AG09319 (cell line): ENCODE results near the gene PNKP.

Source experiments
- DNase-seq: peaks from one replicate; pipeline ENCODE4 v3.0.0-alpha.2; 2010; ENCODE audit warnings: low read depth; ENCODE audit errors: extremely low read depth
- TF ChIP-seq, protein P1 (sequence below): IDR thresholded peaks from 2 replicates; pipeline ENCODE4 v1.5.1; 2011; ENCODE audit warnings: low read depth, mild to moderate bottlenecking, inconsistent platforms, low read length, moderate library complexity

The PNKP gene

DNA sequence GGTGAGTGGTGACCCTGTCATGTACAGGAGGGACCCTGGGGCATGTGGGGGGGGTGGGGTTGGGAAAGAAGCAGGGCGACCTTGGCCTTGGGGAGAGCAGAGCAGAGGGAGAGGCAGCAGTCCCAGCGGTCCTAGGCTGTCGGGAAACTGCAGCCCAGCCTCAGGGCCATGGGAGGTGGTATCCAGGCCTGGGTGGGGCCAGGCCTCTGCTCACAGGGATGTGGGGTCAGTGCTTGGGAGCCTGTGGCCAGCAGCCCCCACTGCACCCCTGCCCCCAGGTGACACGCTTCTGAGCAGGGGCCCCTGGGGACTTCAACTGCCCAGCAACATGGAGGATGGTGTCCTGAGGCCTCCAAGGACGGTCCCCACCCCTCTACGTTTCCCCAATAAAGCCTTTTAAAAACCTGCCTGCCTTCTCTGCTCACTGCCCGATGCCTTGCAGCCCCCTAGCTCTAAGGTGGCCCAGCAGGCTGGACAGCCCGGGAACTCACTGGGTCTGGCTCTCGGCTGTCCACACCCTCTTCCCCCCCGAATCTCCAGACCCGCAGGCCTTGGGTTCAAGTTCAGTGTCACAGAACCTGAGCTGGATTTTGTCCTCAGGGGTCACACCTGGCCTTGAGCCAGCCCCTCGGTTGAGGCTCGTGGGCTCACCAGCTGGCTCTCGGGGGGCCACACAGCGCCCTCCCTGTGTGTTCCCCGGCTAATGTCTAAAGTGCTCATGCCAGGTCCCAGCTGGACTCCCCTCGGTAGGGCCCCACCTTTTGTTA is 6.9 kb downstream of the PNKP start:
- TF ChIP-seq, protein P1, sequence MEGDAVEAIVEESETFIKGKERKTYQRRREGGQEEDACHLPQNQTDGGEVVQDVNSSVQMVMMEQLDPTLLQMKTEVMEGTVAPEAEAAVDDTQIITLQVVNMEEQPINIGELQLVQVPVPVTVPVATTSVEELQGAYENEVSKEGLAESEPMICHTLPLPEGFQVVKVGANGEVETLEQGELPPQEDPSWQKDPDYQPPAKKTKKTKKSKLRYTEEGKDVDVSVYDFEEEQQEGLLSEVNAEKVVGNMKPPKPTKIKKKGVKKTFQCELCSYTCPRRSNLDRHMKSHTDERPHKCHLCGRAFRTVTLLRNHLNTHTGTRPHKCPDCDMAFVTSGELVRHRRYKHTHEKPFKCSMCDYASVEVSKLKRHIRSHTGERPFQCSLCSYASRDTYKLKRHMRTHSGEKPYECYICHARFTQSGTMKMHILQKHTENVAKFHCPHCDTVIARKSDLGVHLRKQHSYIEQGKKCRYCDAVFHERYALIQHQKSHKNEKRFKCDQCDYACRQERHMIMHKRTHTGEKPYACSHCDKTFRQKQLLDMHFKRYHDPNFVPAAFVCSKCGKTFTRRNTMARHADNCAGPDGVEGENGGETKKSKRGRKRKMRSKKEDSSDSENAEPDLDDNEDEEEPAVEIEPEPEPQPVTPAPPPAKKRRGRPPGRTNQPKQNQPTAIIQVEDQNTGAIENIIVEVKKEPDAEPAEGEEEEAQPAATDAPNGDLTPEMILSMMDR: no peak
- no peak for DNase-seq

DNA sequence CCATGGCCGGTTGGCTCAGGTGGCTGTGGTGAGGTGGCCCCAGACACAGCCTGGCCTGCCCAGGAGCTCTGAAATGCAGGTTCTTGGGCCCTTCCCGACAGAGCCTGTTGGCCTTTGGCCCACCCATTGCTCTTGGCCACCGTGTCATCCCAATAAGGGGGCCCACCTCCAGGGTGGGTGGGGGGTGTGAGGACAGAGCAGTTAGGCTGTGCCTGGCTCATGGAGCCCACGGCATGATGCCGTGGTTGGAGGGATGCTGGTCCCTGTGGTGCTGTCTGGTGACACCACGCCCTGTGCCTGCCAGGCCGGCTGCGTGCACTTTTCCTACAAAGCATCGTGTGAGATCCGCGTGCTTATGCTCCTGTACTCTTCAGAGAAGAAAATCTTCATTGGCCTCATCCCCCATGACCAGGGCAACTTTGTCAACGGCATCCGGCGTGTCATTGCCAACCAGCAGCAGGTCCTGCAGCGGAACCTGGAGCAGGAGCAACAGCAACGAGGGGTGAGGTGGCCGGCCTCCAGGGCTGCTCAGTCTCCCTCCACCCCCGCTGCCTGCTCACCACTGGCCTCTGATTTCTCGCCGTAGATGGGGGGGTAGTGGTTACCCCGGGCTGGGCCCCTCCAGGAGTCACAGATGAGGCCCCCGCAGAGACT is 7.6 kb downstream of the PNKP start:
- TF ChIP-seq, protein P1: no peak
- no peak for DNase-seq

DNA sequence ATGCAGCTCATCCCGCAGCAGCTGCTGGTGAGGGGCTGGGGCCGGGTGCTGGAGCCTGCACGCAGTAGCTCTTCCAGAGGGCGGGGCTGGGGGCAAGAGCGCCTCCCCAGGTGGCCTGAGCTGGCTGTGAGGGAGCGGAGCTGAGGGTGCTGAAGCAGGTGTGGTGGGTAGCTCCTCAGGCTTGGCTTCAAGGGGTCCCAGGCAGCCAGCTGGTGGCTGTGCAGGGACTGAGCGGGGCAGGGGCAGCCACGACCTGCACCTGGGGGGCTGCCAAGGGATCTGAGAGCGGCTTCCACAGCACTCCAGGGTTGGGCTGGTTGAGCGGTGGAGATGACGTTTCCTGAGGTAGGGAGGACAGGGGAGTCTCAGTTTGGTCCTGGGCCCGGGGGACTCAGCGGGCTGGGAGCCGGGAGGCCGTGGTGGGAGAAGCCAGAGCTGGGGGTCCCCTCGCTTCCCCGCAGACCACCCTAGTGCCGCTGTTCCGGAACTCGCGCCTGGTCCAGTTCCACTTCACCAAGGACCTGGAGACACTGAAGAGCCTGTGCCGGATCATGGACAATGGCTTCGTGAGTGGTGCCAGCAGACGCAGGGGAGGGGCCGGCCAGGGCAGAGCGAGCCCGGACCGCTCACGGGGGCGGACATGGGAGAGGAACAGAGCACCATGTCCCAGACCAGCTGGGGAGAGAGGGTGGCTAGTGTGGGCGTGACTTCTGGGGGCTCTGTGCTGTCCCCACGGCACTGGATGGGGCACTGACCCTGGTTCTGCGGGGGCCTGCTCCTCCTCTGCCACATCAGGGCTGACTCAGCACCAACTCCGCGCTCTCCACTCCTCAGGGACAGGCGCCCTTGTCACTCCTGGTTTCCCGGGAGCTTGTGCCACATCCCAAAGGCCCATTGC is 9.0 kb downstream of the PNKP start:
- DNase-seq: no peak
- TF ChIP-seq, protein P1: no peak

DNA sequence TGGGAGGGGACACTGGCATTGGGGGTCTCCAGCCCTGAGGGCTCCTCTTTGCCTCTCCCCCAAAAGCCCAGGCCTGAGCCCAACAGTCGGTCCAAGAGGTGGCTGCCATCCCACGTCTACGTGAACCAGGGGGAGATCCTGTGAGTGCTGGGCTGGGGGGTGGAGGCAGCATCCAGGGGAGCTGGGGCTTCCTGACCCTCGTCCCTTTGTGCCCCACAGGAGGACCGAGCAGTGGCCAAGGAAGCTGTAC is 9.6 kb downstream of the PNKP start:
- TF ChIP-seq, protein P1: no peak
- no peak for DNase-seq

DNA sequence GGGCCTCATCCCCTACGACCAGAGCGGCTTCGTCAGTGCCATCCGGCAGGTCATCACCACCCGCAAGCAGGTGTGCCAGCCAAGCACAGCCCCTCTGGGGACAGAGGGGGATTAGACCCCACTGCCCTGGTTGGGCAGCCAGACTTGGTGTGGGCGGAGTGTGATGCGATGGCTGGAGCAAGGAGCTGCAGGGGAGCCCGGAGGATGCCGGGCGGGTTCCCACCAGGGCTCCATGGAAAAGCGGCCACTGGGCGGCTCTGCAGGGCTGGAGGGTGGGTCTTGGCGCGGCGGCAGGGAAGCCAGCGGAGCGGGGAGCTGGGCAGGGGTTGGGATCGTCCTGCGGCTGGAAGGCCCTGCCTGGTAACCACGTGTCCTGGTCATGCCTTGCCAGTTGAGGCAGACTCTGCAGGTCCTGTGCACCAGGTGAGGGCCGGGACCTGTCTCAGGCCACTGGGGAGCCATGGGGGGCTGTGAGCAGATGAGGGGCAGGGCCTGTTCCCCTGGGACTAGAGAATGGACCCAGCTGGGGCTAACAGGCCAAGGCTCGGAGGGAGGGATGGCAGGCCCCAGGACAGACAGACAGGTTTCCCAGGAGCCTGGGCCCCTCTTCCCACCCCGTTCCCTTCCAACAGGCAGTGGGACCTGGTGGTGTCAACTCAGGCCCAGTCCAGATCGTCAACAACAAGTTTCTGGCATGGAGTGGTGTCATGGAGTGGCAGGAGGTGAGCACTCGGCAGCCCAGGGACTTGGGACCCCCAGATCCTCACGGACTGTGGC is 10.1 kb downstream of the PNKP start:
- DNase-seq: no peak
- TF ChIP-seq, protein P1: no peak

DNA sequence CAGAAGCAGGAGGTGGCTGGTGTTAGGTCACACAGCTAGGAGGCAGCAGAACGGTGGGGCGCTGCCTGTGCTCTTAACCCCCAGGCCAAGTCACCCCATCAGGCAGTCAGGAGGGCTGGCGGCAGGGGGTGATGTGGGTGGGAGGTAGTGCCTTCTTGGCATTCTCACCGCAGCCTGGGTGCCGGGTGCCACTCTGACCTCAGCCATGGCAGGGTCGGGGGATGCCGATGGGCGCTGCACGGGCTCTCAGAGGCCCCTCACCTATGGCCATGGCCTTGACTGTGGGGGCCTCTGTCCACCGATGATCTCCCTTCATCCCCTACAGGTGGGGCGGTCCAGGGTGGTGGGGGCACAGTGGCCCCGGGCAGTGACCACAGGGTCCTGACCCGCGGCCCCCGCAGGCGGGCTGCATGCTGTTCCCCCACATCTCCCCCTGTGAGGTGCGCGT is 10.8 kb downstream of the PNKP start:
- TF ChIP-seq, protein P1: no peak
- no peak for DNase-seq
